ENCODE data around the gene CYTH1. TPM values are rescaled to one million over a fixed set of nuclear protein-coding genes. Genes with fewer than 3 reads are reported as not detected.

Gene CYTH1
- total and polyA plus RNA-seq, 2 donors (not counting 1 experiment from before 2014, with no cell fraction given) = 255 to 353 TPM

- TF ChIP-seq CTCF (IDR thresholded peaks at IDR 0.05) (no peak), EZH2 (IDR thresholded peaks at IDR 0.05; ENCODE audit: borderline replicate concordance, insufficient read depth, low read depth, low read length, poor library complexity, severe bottlenecking) (no peak)
- H3K9me3 ChIP-seq (ENCODE audit: control extremely low read depth in 1 of 3, control insufficient read depth in 2 of 3, insufficient read depth in 1 of 3, low read length in 2 of 3) = peaks cover 0 to 18% (median 9%) of the 10 kb centered on the region in 3 donors
- no peak overlapping the region for H3K9ac ChIP-seq (ENCODE audit: low read length)
- intact Hi-C loops (cut with micrococcal nuclease) = no loop called here
- H3K36me3 ChIP-seq (replicated peaks in 1 of 2; ENCODE audit: control extremely low read depth in 1 of 2, control insufficient read depth in 1 of 2, extremely low read depth in 1 of 2, insufficient read depth in 2 of 2, low read length in 1 of 2) = no peaks in the 10 kb centered on the region
- ChIA-PET POLR2A (no interaction called here), CTCF (no interaction called here)
- H3K27me3 Mint-ChIP-seq = peaks cover 3% of the 10 kb centered on the region
- ATAC-seq (ENCODE audit: low read depth) (no peak), DNase-seq (no peak)
- H3K27ac Mint-ChIP-seq = no peak overlapping the region
- no peak overlapping the region for H3K27ac ChIP-seq (ENCODE audit: low read length in 2 of 2)
- no peaks in the 10 kb centered on the region for H3K79me2 ChIP-seq (ENCODE audit: control insufficient read depth, insufficient read depth, low read length)
- H2AFZ ChIP-seq (ENCODE audit: insufficient read depth, low read depth, low read length, poor library complexity, severe bottlenecking) = no peak overlapping the region
- peaks cover 15% of the 10 kb centered on the region for H3K4me1 Mint-ChIP-seq
- no peak overlapping the region for H3K4me3 ChIP-seq (ENCODE audit: control extremely low read depth in 1 of 5, extremely low read depth in 1 of 5, insufficient read depth in 1 of 5, low read depth in 2 of 5, low read length in 4 of 5)
- WGBS (ENCODE audit: insufficient coverage) = 78% methylated on average over 4 of the region's 5 CpGs
- peaks cover 10 to 18% of the 10 kb centered on the region in 2 donors for H3K4me1 ChIP-seq (ENCODE audit: control insufficient read depth in 2 of 2, insufficient read depth in 2 of 2, low read length in 2 of 2)
- no peaks in the 10 kb centered on the region for H3K27me3 ChIP-seq (replicated peaks in 1 of 4; ENCODE audit: control extremely low read depth in 1 of 4, control insufficient read depth in 3 of 4, insufficient read depth in 4 of 4, low read length in 3 of 4)
- no peaks in the 10 kb centered on the region for H4K20me1 ChIP-seq (ENCODE audit: control insufficient read depth, insufficient read depth, low read length, poor library complexity, severe bottlenecking)
- no peaks in the 10 kb centered on the region for H3K9me3 Mint-ChIP-seq (ENCODE audit: insufficient read depth)
- no peak overlapping the region for H3K4me2 ChIP-seq (replicated peaks; ENCODE audit: low read depth, low read length, poor library complexity, severe bottlenecking)
- no peak overlapping the region for H3K4me3 Mint-ChIP-seq
These were observed 133.8 kb downstream of the CYTH1 start for GRCh38 chr17:78648293-78648692.

GRCh38 chr17:78647032-78647431, 135.0 kb downstream of the CYTH1 start:
- Histone ChIP-seq H3K4me2 (replicated peaks; ENCODE audit: low read depth, low read length, poor library complexity, severe bottlenecking) (no peak overlapping the region), H3K27me3 (replicated peaks in 1 of 4; ENCODE audit: control extremely low read depth in 1 of 4, control insufficient read depth in 3 of 4, insufficient read depth in 4 of 4, low read length in 3 of 4) (no peaks in the 10 kb centered on the region), H2AFZ (ENCODE audit: insufficient read depth, low read depth, low read length, poor library complexity, severe bottlenecking) (no peak overlapping the region), H3K4me1 (ENCODE audit: control insufficient read depth in 2 of 2, insufficient read depth in 2 of 2, low read length in 2 of 2) (peaks cover 10 to 18% of the 10 kb centered on the region in 2 donors), H3K4me3 (ENCODE audit: control extremely low read depth in 1 of 5, extremely low read depth in 1 of 5, insufficient read depth in 1 of 5, low read depth in 2 of 5, low read length in 4 of 5) (no peak overlapping the region), H4K20me1 (ENCODE audit: control insufficient read depth, insufficient read depth, low read length, poor library complexity, severe bottlenecking) (no peaks in the 10 kb centered on the region), H3K9me3 (ENCODE audit: control extremely low read depth in 1 of 3, control insufficient read depth in 2 of 3, insufficient read depth in 1 of 3, low read length in 2 of 3) (peaks cover 0 to 18% (median 9%) of the 10 kb centered on the region in 3 donors), H3K27ac (ENCODE audit: low read length in 2 of 2) (no peak overlapping the region), H3K9ac (ENCODE audit: low read length) (no peak overlapping the region), H3K79me2 (ENCODE audit: control insufficient read depth, insufficient read depth, low read length) (no peaks in the 10 kb centered on the region), H3K36me3 (replicated peaks in 1 of 2; ENCODE audit: control extremely low read depth in 1 of 2, control insufficient read depth in 1 of 2, extremely low read depth in 1 of 2, insufficient read depth in 2 of 2, low read length in 1 of 2) (no peaks in the 10 kb centered on the region)
- Mint-ChIP-seq H3K9me3 (ENCODE audit: insufficient read depth) (no peaks in the 10 kb centered on the region), H3K27me3 (peaks cover 3% of the 10 kb centered on the region), H3K27ac (no peak overlapping the region), H3K4me3 (no peak overlapping the region), H3K4me1 (peaks cover 15% of the 10 kb centered on the region)
- no peak for TF ChIP-seq CTCF (IDR thresholded peaks at IDR 0.05)
- TF ChIP-seq EZH2 (IDR thresholded peaks at IDR 0.05; ENCODE audit: borderline replicate concordance, insufficient read depth, low read depth, low read length, poor library complexity, severe bottlenecking) = no peak
- ChIA-PET CTCF (no interaction called here), POLR2A (no interaction called here)
- intact Hi-C loops (cut with micrococcal nuclease) = no loop called here
- ATAC-seq (ENCODE audit: low read depth) = no peak
- DNase-seq = no peak
- 97% methylated on average over 5 of the region's 8 CpGs for WGBS (ENCODE audit: insufficient coverage)

Data from B cell (primary cell).